ENCODE measurements around the gene RGS7.
"Not testable (repeated sequence)": the region's sequence is repeated elsewhere in the genome, so short reads cannot be mapped to it uniquely, and the experiment has no call there.

Gene RGS7

GRCh38 chr1:241316372-241316771 is 40.6 kb downstream of the RGS7 start:
- Histone ChIP-seq H3K27ac (no peak overlapping the region), H3K4me3 (no peak overlapping the region)
- no peak for TF ChIP-seq CTCF (IDR thresholded peaks at IDR 0.05)
- no peak for DNase-seq (ENCODE audit: low spot score)

GRCh38 chr1:241311056-241311746 is 45.8 kb downstream of the RGS7 start:
- no peak overlapping the region for H3K27ac ChIP-seq
- no peak overlapping the region for H3K4me3 ChIP-seq
- no peak for TF ChIP-seq CTCF (IDR thresholded peaks at IDR 0.05)
- no peak for DNase-seq (ENCODE audit: low spot score)

- no peak for TF ChIP-seq CTCF (IDR thresholded peaks at IDR 0.05)
- no peak overlapping the region for H3K4me3 ChIP-seq
- no peak overlapping the region for H3K27ac ChIP-seq
- DNase-seq (ENCODE audit: low spot score), result no peak
Observed at GRCh38 chr1:241310451-241310850, 46.6 kb downstream of the RGS7 start.

- no peak for TF ChIP-seq CTCF (IDR thresholded peaks at IDR 0.05)
- no peak for DNase-seq (ENCODE audit: low spot score)
- Histone ChIP-seq H3K4me3 (no peak overlapping the region), H3K27ac (no peak overlapping the region)
Observed at GRCh38 chr1:241309651-241310050, 47.4 kb downstream of the RGS7 start.

- TF ChIP-seq CTCF (IDR thresholded peaks at IDR 0.05), result no peak
- no peak for DNase-seq (ENCODE audit: low spot score)
- Histone ChIP-seq H3K4me3 (no peak overlapping the region), H3K27ac (no peak overlapping the region)
Observed at GRCh38 chr1:241308471-241308870, 48.5 kb downstream of the RGS7 start.

- no peak for TF ChIP-seq CTCF (IDR thresholded peaks at IDR 0.05)
Observed at GRCh38 chr1:241308011-241308410, 49.0 kb downstream of the RGS7 start.

GRCh38 chr1:241306125-241306790 is 50.7 kb downstream of the RGS7 start:
- DNase-seq (ENCODE audit: low spot score), result no peak
- no peak for TF ChIP-seq CTCF (IDR thresholded peaks at IDR 0.05)

More at GRCh38 chr1:241308011-241308410, 49.0 kb downstream of the RGS7 start:
- no peak overlapping the region for H3K4me3 ChIP-seq
- no peak overlapping the region for H3K27ac ChIP-seq
- DNase-seq (ENCODE audit: low spot score), result no peak

GRCh38 chr1:241302024-241302423 is 55.0 kb downstream of the RGS7 start:
- not testable (repeated sequence) for DNase-seq (ENCODE audit: low spot score); H3K4me3 ChIP-seq; H3K27ac ChIP-seq

More at GRCh38 chr1:241306125-241306790, 50.7 kb downstream of the RGS7 start:
- H3K27ac ChIP-seq, result no peak overlapping the region
- no peak overlapping the region for H3K4me3 ChIP-seq

Data from coronary artery (tissue), 2 donors.